NCI-H748 (cell line): Measurements from ENCODE around the gene CFDP1.
"Not testable (repeated sequence)": the region's sequence is repeated elsewhere in the genome, so short reads cannot be mapped to it uniquely, and the experiment has no call there.

ENCODE experiments used
- DNase-seq: peaks from one replicate; lab custom pipeline; 2025; ENCODE audit not compliant: unreplicated experiment; lab: John Stamatoyannopoulos, UW

Gene CFDP1

GRCh38 chr16:75271441-75272096 is 161.7 kb downstream of the CFDP1 start:
- no peak for DNase-seq

GRCh38 chr16:75269358-75269757 is 163.9 kb downstream of the CFDP1 start:
- DNase-seq: not testable (repeated sequence)

- DNase-seq: peak; percentile 8
These were observed 165.6 kb downstream of the CFDP1 start for GRCh38 chr16:75267631-75268264.

GRCh38 chr16:75266738-75267630 is 166.3 kb downstream of the CFDP1 start:
- no peak for DNase-seq

GRCh38 chr16:75265911-75266701 is 167.2 kb downstream of the CFDP1 start:
- peak; percentile 72 for DNase-seq

GRCh38 chr16:75264999-75265910 is 168.0 kb downstream of the CFDP1 start:
- peak; percentile 23 for DNase-seq

- DNase-seq: no peak
These were observed 168.8 kb downstream of the CFDP1 start for GRCh38 chr16:75264457-75264998.

- DNase-seq: no peak
These were observed 169.3 kb downstream of the CFDP1 start for GRCh38 chr16:75263963-75264445.

- DNase-seq: no peak
These were observed 169.9 kb downstream of the CFDP1 start for GRCh38 chr16:75263291-75263962.

GRCh38 chr16:75262800-75263127 is 170.5 kb downstream of the CFDP1 start:
- DNase-seq: no peak

- no peak for DNase-seq
These were observed 171.1 kb downstream of the CFDP1 start for GRCh38 chr16:75262104-75262799.

- no peak for DNase-seq
These were observed 171.7 kb downstream of the CFDP1 start for GRCh38 chr16:75261590-75262078.

- DNase-seq: no peak
These were observed 172.3 kb downstream of the CFDP1 start for GRCh38 chr16:75260851-75261589.

GRCh38 chr16:75258807-75259141 is 174.5 kb downstream of the CFDP1 start:
- DNase-seq: no peak

GRCh38 chr16:75257886-75258806 is 175.2 kb downstream of the CFDP1 start:
- no peak for DNase-seq

- DNase-seq: peak; percentile 82
These were observed 176.5 kb downstream of the CFDP1 start for GRCh38 chr16:75256696-75257343.
